GM19395 (cell line): ENCODE data around the gene ZNF225.
A peak's percentile ranks its signal among the peaks of the same experiment; 100 is the strongest.
"Not testable (repeated sequence)": the region's sequence is repeated elsewhere in the genome, so short reads cannot be mapped to it uniquely, and the experiment has no call there.

Source experiments
- ATAC-seq: cut with Tn5 transposase; IDR thresholded peaks from one replicate; pipeline ENCODE4 v1.9.1; 2021; ENCODE audit warnings: mild to moderate bottlenecking, moderate library complexity; ENCODE audit not compliant: unreplicated experiment

The ZNF225 gene

DNA sequence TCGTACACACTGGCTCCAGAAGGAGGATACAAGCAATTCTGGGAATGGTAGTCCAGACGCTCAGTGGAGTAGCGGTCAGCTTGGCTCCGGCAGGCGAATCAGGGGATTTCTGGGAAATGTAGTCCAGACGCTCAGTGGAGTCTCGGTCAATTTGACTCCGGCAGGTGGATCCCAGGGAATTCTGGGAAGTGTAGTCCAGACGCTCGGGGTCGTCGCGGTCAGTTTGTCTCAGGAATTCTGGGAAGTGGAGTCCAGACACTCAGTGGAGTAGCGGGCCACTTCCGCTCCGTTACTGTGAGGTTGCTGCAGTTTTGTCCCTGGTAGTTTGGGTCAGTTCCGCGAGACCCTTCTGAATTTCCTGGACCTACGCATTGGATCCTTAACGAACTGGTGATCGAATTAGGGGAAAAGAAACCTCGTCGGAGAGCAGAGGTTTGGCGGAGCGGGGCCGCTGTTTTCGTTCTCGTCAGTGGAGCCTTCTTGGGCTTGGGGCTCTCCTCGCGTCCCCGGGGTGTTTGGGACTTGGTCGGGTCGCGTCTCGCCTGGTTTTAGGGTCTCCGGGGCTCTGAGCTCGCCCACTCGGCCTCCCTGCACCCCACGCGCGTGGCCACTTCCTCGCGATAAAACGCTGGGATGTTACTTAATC is at the start of gene ZNF225:
Gene ZNF225, plus strand, starts transcription at position 262 of the 646 bp plus-strand sequence. CDS start 2,429 bp downstream, outside the sequence.
- ATAC-seq = peak; percentile 87

DNA sequence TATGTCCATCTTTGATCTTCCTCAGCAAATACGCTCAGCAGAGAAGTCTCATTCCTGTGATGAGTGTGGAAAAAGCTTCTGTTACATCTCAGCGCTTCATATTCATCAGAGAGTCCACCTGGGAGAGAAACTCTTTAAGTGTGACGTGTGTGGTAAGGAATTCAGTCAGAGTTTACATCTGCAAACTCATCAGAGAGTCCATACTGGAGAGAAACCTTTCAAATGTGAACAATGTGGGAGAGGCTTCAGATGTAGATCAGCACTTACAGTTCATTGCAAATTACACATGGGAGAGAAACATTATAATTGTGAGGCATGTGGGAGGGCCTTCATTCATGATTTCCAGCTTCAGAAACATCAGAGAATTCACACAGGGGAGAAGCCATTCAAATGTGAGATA is 46.9 kb upstream of the ZNF225 start:
- no peak for ATAC-seq

DNA sequence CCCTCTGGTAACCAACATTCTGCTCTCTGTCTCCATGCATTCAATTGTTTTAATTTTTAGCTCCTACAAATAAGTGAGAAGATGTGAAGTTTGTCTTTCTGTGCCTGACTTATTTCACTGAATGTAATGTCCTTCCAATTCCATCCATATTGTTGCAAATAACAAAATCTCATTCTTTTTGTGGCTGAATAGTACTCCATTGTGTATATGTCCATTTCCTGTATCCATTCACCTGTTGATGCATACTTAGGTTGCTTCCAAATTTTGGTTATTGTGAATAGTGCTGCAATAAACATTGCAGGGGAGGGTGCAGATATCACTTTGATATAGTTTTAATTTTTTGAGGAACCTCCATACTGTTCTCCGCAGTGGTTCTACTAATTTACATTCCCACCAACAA is 43.8 kb upstream of the ZNF225 start:
- no peak for ATAC-seq

DNA sequence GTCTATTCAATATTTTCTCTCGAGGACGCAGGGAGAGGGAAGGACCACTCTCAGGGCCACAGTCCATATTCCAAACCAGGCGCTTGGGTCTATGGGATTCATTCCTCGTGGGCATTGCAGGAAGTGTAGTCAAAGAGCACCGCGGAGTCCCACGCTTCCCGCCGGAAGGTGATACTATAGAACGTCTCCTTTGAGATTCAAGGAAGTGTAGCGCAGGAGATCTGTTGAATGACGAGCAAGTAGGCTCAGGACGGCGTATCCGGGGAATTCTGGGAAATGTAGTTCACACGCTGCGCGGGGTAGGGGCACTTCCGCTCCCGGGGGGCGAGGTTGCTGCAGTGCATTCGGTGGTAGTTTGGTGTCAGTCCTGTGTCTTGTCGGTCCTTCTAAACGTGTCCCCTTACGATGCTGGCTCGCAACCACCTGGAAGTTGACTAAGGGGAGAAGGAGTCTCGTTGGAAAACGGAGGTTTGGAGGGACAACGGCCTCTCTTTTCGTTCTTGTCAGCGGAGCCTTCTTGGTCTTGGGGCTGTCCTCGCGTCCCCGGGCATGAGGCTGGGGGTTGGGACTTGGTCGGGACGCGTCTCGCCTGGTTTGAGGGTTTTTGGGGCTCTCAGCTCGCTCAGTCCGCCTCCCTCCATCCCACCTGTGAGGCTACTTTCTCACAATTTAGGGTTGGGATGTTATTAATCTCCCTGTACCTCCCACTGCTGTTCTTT is 41.2 kb upstream of the ZNF225 start, which contains the start of gene ZNF284:
Gene ZNF284, plus strand, starts transcription at position 336 of the 719 bp plus-strand sequence. CDS start 4,231 bp downstream, outside the sequence.
- ATAC-seq = peak; percentile 95

DNA sequence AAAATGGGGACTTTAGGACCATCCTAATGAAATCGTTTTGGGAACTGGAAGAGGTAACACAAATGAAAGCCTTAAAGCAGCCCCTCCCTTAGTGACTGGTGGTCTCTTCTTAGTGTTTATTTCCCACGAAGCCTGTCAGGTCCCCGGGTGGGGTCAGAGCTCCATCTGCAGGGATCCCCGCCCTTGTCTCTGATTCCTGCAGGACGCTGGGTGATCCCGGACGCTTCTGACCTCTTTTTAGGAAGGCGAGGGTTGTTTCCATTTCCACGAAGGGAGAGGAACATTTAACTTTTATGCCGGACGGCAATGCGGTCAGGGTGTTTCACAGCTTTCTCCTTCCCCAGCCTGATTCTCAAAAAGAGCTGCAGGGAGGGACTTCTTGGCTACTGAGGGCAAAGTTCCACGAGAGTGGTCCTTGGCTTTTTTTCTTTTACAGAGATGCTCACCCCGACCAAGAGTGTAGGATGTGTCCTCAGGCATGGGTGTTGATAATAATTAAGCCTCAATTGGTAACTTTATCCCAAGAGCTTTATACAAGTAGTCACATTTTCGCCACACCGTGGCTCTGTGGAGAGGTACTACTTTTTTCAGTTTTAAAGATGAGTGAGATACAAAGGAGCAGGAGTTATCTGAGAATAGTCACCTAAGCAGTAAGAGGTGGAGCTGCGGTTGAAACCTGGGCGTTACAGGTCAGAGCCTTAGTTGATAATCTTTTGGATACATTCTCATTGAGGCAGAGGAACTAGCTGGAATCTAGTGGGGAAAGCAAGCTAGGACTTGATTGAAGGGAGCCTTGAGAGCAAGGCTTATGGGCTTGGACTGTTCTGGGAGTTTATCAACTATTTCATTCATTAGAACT is 40.4 kb upstream of the ZNF225 start:
- peak; percentile 11 for ATAC-seq

DNA sequence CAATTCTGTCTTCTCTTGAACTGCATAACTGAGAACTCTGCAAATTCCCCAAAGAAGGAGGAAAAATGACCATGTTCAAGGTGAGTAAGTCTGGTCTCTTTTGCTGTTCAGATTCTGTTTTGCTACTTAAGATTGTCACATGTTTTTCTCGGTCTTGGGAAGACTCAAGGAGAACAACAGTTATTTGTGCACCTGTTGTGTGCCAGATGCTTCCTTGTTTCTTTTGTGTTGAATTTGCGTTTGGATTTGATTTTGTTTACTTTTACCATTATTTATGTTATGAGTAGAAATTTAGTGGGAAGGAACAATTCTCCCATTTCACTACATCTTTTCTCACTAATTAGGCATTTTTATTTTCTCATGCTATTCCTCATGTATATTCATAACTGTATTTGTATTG is 36.9 kb upstream of the ZNF225 start:
- ATAC-seq = no peak

DNA sequence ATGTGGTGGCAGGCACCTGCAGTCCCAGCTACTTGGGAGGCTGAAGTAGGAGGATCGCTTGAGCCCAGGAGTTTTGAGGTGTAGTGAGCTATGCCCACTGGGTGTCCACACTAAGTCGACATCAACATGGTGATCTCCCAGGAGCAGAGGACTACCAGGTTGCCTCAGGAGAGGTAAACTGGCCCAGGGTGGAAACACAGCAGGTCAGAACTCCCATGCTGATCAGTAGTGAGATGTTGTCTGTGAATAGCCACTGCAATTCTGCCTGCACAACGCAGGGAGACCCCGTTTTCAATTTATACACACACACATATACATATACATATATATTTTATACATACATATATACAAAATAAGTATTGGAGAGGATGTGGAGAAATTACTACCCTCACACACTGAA is 21.1 kb upstream of the ZNF225 start:
- ATAC-seq = no peak

DNA sequence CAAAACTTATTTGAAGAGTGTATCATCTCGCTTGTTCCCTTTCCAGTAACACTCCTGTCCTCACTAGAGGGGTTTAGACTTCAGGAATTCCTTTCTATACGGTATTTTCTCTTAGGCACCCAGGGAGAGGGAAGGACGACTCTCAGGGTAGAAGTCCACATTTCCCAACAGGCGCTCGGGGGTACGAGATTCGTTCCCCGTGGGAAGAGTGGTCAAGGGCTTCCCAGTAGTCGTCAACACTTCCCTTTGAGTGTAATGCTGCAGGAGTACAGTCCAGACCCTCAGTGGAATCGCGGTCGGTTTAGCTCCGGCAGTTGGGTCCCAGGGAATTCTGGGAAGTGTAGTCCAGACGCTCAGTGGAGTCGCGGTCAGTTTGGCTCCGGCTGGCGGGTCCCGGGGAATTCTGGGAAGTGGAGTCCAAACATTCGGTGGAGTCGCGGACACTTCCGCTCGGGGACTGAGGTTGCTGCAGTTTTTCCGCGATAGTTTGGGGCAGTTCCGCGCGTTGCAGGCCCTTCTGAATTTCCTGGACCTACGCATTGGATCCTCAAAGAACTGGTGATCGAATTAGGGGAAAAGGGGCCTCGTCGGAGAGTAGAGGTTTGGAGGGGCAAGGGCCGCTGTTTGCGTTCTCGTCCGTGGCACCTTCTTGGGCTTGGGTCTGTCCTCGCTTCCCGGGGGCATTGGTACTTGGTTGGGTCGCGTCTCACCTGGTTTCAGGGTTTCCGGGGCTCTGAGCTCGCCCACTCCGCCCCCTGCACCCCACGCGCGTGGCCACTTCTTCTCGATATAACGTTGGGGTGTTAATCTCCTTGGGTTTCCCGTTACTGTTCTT is 19.1 kb upstream of the ZNF225 start, which contains the start of gene ZNF224:
Gene ZNF224, plus strand, starts transcription at position 431 of the 835 bp plus-strand sequence. CDS start 3,513 bp downstream, outside the sequence.
- ATAC-seq = peak; percentile 90

DNA sequence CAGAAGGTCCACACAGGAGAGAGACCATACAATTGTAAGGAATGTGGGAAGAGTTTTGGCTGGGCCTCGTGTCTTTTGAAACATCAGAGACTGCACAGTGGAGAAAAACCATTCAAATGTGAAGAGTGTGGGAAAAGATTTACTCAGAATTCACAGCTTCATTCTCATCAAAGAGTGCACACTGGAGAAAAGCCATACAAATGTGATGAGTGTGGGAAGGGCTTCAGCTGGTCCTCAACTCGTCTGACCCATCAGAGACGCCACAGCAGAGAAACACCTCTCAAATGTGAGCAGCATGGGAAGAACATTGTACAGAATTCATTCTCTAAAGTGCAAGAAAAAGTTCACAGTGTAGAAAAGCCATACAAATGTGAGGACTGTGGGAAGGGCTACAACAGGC is 5.4 kb upstream of the ZNF225 start:
- no peak for ATAC-seq

DNA sequence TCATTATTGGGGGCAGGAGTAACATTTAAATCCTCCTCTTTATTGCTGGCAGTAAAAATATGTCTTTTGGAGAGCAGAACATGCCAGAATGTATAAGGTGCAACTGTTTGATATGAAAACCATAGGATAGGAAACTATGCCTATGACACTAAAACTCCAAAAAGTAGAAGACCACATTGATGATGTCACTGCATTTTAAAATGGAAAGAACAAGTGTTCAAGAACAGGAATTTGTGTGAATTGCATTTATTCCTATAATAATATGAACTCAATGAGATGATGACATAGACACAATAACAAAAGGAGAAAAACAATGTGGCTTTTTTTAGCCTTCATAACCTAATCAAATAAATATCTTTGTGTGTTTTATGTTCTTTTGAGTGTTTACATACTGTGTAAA is 3.7 kb upstream of the ZNF225 start:
- no peak for ATAC-seq

DNA sequence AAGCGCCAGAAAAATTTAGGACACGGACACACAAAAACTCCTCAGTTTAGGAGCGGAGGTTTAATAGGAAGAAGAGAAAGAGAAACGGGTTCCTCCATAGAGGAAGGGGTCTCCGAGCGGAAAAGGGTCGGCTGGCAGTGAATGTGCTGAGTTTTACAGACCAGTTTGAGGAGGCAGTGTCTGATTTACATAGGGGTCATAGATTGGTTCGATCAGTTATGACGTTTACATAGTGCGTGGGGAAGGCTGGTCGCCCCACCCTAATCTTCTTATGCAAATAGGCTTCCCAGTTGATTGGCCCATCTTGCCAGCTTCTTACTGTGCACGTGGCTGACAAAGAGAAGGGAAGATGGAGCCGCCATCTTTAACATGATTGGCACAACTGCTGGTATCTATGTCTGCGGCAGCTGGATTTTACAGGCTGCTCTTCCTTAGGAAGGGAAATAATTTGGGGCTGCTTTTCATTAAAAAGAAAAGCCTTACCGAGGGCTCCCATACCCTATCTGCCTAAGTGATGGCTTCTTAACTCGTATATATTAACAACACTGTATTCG is 1.2 kb upstream of the ZNF225 start:
- no peak for ATAC-seq

DNA sequence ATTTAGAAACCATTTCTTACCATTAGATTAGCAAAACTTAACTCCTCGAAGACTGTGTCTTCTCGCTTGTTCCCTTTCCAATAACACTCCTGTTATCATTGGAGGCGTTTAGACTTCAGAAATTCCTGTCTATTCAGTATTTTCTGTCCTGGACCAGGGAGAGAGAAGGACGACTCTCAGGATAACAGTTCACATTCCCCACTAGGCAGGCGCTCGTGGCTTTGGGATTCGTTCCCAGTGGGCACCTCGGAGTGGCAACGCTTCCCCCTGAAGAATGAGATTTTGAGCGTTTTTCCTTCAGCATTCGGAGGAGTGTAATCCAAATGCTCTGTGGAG is 429 bp upstream of the ZNF225 start:
- peak; percentile 28 for ATAC-seq

DNA sequence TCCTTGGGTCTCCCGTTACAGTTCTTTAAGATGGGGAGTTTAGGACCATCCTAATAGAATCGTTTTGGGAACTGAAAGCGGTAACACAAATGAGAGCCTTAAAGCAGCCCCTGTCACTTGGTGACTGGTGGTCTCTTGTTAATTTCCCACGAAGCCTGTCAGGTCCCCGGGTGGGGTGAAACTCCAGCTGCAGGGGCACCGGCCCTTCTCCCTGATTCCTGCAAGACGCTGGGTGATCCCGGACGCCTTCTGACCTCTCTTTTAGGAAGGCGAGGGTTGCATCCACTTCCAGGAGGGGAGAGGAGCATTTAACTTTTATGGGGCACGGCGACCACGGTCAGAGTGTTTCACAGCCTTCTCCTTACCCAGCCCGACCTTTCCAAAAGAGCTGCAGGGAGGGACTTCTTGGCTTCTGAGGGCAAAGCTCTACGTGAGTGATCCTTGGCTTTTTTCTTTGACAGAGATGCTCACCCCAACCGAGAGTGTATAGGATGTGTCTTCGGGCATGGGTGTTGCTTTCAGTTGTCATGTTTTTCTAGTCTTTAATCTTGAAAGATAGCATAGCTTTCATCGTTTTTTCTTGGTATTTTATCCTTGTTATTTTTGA is 688 bp downstream of the ZNF225 start:
- no peak for ATAC-seq

DNA sequence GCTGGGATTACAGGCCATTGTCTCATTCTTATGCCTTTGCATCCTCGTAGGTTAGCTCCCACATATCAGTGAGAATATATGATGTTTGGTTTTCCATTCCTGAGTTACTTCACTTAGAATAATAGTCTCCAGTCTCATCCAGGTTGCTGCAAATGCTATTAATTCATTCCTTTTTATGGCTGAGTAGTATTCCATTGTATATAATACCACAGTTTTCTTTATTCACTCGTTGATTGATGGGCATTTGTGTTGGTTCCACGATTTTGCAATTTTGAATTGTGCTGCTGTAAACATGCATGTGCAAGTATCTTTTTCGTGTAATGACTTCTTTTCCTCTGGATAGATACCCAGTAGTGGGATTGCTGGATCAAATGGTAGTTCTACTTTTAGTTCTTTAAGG is 8.0 kb downstream of the ZNF225 start:
- ATAC-seq = not testable (repeated sequence)

DNA sequence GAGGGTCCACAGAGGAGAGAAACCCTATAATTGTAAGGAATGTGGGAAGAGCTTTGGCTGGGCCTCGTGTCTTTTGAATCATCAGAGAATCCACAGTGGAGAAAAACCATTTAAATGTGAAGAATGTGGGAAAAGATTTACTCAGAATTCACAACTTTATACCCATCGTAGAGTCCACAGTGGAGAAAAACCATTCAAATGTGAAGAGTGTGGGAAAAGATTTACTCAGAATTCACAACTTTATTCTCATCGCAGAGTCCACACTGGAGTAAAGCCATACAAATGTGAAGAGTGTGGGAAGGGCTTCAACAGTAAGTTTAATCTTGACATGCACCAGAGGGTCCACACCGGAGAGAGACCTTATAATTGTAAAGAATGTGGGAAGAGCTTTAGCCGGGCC is 18.8 kb downstream of the ZNF225 start:
- ATAC-seq = no peak

DNA sequence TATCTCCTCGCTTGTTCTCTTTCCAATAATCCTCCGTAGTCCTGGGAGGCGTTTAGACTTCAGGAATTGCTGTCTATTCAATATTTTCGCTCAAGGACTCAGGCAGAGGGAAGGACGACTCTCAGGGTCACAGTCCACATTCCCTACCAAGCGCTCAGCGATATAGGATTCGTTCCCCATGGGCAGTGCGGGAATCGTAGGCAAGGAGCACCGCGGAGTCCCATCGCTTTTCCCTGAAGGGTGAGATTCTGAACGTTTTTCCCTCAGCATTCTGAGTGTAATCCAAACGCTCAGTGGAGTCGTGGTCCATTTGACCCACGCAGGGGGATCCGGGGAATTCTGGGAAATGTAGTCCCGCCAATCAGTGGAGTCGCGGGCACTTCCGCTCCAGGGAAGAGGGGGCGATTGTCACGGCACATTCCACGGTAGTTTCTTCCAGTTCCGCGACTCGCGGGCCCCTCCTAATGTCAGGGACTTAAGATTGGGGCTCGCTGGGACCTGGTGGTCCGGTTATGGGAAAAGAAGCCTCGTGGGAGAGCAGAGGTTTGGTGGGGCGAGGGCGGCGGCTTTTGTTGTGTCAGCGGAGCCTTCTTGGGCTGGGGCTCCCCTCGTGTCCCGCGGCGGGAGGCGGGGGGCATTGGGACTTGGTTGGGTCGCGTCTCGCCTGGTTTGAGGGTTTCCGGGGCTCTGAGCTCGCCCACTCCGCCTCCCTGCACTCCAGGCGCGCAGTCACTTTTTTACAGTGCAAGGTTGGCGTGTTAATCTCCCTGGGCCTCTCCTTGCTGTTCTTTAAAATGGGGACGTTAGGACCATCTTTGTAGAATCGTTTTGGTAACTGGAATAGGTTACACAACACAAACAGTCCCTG is 28.2 kb downstream of the ZNF225 start, which contains the start of gene ZNF234:
Gene ZNF234, plus strand, starts transcription at position 364 of the 868 bp plus-strand sequence. CDS start 3,079 bp downstream, outside the sequence.
- peak; percentile 84 for ATAC-seq

DNA sequence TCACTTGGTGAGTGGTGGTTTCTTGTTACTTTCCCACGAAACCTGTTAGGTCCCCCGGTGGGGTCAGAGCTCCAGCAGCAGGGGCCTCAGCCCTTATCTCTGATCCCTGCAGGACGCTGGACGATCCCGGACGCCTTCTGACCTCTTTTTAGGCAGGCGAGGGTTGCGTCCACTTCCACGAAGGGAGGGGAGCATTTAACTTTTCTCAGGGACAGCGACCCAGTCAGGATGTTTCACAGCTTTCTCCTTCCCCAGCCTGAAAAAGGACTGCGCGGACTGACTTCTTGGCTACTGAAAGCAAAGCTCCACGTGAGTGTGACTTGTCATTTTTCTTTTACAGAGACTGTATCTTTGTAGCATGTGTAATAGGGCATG is 28.8 kb downstream of the ZNF225 start:
- ATAC-seq = no peak

DNA sequence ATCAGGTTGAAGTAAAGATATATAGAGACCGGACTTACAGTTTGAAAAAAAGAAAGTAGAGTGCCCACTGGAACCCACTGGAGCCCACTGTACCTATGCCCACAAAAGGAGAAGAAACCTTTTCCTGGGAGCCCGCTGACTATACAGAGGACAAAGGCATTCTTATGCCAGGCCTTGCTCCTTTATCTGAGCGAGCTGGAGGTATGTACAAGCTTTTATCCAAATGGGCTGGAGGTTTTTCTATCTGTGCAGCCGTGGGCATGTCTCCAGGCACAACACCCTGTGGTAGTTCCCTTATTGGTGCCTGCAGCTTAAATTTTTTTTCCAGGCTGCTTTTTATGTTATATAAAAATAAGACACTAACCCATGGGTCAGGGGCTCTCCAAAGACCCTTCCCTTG is 36.6 kb downstream of the ZNF225 start:
- no peak for ATAC-seq

DNA sequence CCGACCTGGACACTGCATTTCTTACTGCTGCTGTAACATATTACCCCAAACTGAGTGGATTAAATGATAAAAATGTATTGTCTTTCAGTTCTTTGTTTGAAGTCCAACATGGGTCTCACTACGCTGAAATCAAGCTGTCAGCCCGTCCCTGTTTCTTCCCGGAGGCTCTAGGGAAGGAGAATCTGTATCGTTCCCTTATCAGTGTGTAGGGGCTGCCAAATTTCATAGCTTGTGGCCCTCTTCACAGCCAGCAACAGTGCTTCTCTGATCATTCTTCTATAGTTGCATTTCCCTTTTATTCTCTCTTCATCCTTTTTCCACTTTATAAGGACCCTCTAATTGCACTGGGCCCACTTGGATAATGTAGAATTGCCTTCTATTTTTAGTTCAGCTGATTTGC is 38.3 kb downstream of the ZNF225 start:
- ATAC-seq = no peak
